Breast epithelium (tissue), 4 donors: Measurements from ENCODE around the gene CCDC81. TPM values are rescaled to one million over a fixed set of nuclear protein-coding genes. Genes with fewer than 3 reads are reported as not detected.

Experiments used
- DNase-seq, 2 donors: peaks; one replicate each; pipeline ENCODE4 v3.0.0-alpha.2; 2019; ENCODE audit warnings: low spot score in 2 of 2
- H3K27ac ChIP-seq, 2 donors: fragments of 200-600 bp; sonication (generic) in 1 of 2; one replicate each; pipeline ENCODE4 v1.5.1; 2016 to 2019; ENCODE audit warnings: mild to moderate bottlenecking in 1 of 2
- H3K27me3 ChIP-seq, 2 donors: fragments of 200-600 bp; sonication (generic) in 1 of 2; one replicate each; pipeline versions ENCODE4 v1.5.1 to v1.6.0; 2017 to 2019; ENCODE audit warnings: control low read depth in 1 of 2, mild to moderate bottlenecking in 1 of 2
- H3K36me3 ChIP-seq: fragments of 200-600 bp; one replicate; pipeline ENCODE4 v1.5.1; 2019
- H3K4me1 ChIP-seq, 2 donors: fragments of 200-600 bp; sonication (generic); one replicate each; pipeline ENCODE4 v1.5.1; 2016 to 2019; ENCODE audit warnings: control low read depth in 1 of 2
- H3K4me3 ChIP-seq, 3 donors: fragments of 200-600 bp; sonication (generic); 1 replicate in 2 of 3; 2 replicates in 1 of 3; pipeline ENCODE4 v1.5.1; 2016 to 2019; ENCODE audit warnings: mild to moderate bottlenecking in 3 of 3, moderate library complexity in 2 of 3
- H3K9me3 ChIP-seq, 2 donors: fragments of 200-600 bp; sonication (generic) in 1 of 2; one replicate each; pipeline ENCODE4 v1.5.1; 2016 to 2019; ENCODE audit warnings: control low read depth in 1 of 2
- CTCF ChIP-seq, 3 donors: fragments of 450-650 bp; IDR thresholded peaks; one replicate each; pipeline ENCODE4 v1.5.1; 2016 to 2017; ENCODE audit warnings: antibody characterized with exemption in 3 of 3, mild to moderate bottlenecking in 3 of 3, moderate library complexity in 3 of 3
- POLR2A ChIP-seq: fragments of 450-650 bp; IDR thresholded peaks from one replicate; pipeline ENCODE4 v1.6.1; 2016; ENCODE audit warnings: antibody characterized with exemption, mild to moderate bottlenecking, moderate library complexity
- POLR2AphosphoS5 ChIP-seq, 3 donors: sonication (generic); formaldehyde crosslinking; IDR thresholded peaks; one replicate each; pipeline ENCODE4 v1.6.1; 2017; ENCODE audit warnings: antibody characterized with exemption in 3 of 3
- intact Hi-C: fragments of 100-400 bp; cut with DNase I; formaldehyde crosslinking; loops from one replicate; pipeline ENCODE4 v1.15.1; 2023; ENCODE audit warnings: low total_unique reads
- total RNA-seq, 3 donors: library from RNA; depleted of rRNA; stranded (reverse); fragments of >200 nt; gene quantifications; one replicate each; pipeline ENCODE4 v1.1.0, GENCODE V29; 2016

Gene CCDC81
- total RNA-seq, 3 donors from 2014 or later = 0.96 to 1.3 (median 1.2) TPM

DNA sequence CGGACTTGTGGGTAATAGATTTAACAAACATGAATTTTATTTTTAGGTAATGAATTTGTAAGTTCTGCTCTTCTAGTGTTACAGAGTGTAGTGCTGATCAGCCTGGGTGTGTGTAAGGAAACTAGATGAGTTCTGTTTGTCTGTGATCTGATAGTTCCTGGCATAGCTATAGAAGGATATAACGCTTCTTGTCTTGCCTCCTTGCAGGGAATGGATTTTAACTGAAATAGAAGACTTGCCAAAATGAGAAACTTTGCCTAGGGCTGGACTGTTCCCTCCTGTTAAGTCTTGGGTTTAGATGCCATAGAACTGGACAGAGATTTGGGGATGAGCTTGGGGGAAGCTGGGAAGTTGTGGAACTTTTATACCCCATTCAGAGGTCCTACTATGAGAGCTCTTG lies 11.6 kb downstream of the CCDC81 start:
- Histone ChIP-seq H3K27me3 (no peaks in the 10 kb centered on the region), H3K4me1 (no peaks in the 10 kb centered on the region), H3K4me3 (no peak overlapping the region), H3K27ac (no peak overlapping the region), H3K9me3 (no peaks in the 10 kb centered on the region), H3K36me3 (no peaks in the 10 kb centered on the region)
- TF ChIP-seq CTCF (IDR thresholded peaks at IDR 0.05) (no peak), POLR2AphosphoS5 (IDR thresholded peaks at IDR 0.05) (no peak), POLR2A (no peak)
- DNase-seq = no peak
- intact Hi-C loops = no loop called here

- Histone ChIP-seq H3K4me1 (no peaks in the 10 kb centered on the region), H3K4me3 (no peak overlapping the region), H3K27me3 (no peaks in the 10 kb centered on the region), H3K36me3 (no peaks in the 10 kb centered on the region), H3K27ac (no peak overlapping the region), H3K9me3 (no peaks in the 10 kb centered on the region)
- no peak for DNase-seq
- intact Hi-C loops = no loop called here
- TF ChIP-seq POLR2AphosphoS5 (IDR thresholded peaks at IDR 0.05) (no peak), CTCF (IDR thresholded peaks at IDR 0.05) (no peak), POLR2A (no peak)
Observed at GRCh38 chr11:86386746-86387145, 12.1 kb downstream of the CCDC81 start.

GRCh38 chr11:86388198-86388597 lies 13.5 kb downstream of the CCDC81 start:
- H3K27ac ChIP-seq = no peak overlapping the region
- DNase-seq = no peak

GRCh38 chr11:86390487-86390886 lies 15.8 kb downstream of the CCDC81 start:
- intact Hi-C loops = no loop called here
- Histone ChIP-seq H3K4me3 (no peak overlapping the region), H3K4me1 (no peaks in the 10 kb centered on the region), H3K9me3 (no peaks in the 10 kb centered on the region), H3K27me3 (no peaks in the 10 kb centered on the region), H3K36me3 (no peaks in the 10 kb centered on the region), H3K27ac (no peak overlapping the region)
- no peak for DNase-seq
- TF ChIP-seq POLR2AphosphoS5 (IDR thresholded peaks at IDR 0.05) (no peak), CTCF (IDR thresholded peaks at IDR 0.05) (no peak), POLR2A (no peak)

More at GRCh38 chr11:86388198-86388597, 13.5 kb downstream of the CCDC81 start:
- H3K9me3 ChIP-seq = no peaks in the 10 kb centered on the region
- H3K4me1 ChIP-seq = no peaks in the 10 kb centered on the region
- H3K36me3 ChIP-seq = no peaks in the 10 kb centered on the region
- intact Hi-C loops = no loop called here
- no peak overlapping the region for H3K4me3 ChIP-seq
- no peaks in the 10 kb centered on the region for H3K27me3 ChIP-seq
- TF ChIP-seq POLR2AphosphoS5 (IDR thresholded peaks at IDR 0.05) = no peak
- no peak for TF ChIP-seq CTCF (IDR thresholded peaks at IDR 0.05)
- no peak for TF ChIP-seq POLR2A

- H3K27ac ChIP-seq = no peak overlapping the region
- intact Hi-C loops = no loop called here
- TF ChIP-seq POLR2AphosphoS5 (IDR thresholded peaks at IDR 0.05) (no peak), POLR2A (no peak), CTCF (IDR thresholded peaks at IDR 0.05) (no peak)
Observed at GRCh38 chr11:86395061-86395551, 20.4 kb downstream of the CCDC81 start.

More at GRCh38 chr11:86395061-86395551, 20.4 kb downstream of the CCDC81 start:
- Histone ChIP-seq H3K4me1 (no peaks in the 10 kb centered on the region), H3K36me3 (no peaks in the 10 kb centered on the region), H3K27me3 (no peaks in the 10 kb centered on the region), H3K4me3 (no peak overlapping the region), H3K9me3 (no peaks in the 10 kb centered on the region)
- no peak for DNase-seq
